ENCODE results near the gene HDAC10.
"Not testable (repeated sequence)": the region's sequence is repeated elsewhere in the genome, so short reads cannot be mapped to it uniquely, and the experiment has no call there.

Gene HDAC10

GRCh38 chr22:50285568-50286229 lies 34.6 kb upstream of the HDAC10 start:
- DNase-seq (ENCODE audit: low spot score), result no peak

- no peak for DNase-seq (ENCODE audit: low spot score)
Measured at GRCh38 chr22:50284479-50284878, 33.4 kb upstream of the HDAC10 start.

GRCh38 chr22:50283821-50284220 lies 32.8 kb upstream of the HDAC10 start:
- DNase-seq (ENCODE audit: low spot score), result no peak

GRCh38 chr22:50282361-50283155 lies 31.5 kb upstream of the HDAC10 start:
- no peak for DNase-seq (ENCODE audit: low spot score)

- no peak for DNase-seq (ENCODE audit: low spot score)
Measured at GRCh38 chr22:50281957-50282356, 30.9 kb upstream of the HDAC10 start.

- DNase-seq (ENCODE audit: low spot score), result no peak
Measured at GRCh38 chr22:50281384-50281760, 30.3 kb upstream of the HDAC10 start.

- DNase-seq (ENCODE audit: low spot score), result no peak
Measured at GRCh38 chr22:50280708-50281383, 29.8 kb upstream of the HDAC10 start.

GRCh38 chr22:50280022-50280707 lies 29.1 kb upstream of the HDAC10 start:
- no peak for DNase-seq (ENCODE audit: low spot score)

GRCh38 chr22:50278956-50279619 lies 28.0 kb upstream of the HDAC10 start:
- no peak for DNase-seq (ENCODE audit: low spot score)

GRCh38 chr22:50278461-50278860 lies 27.4 kb upstream of the HDAC10 start:
- DNase-seq (ENCODE audit: low spot score), result no peak

- DNase-seq (ENCODE audit: low spot score), result no peak
Measured at GRCh38 chr22:50277761-50278160, 26.7 kb upstream of the HDAC10 start.

- peak; percentile 39 for DNase-seq (ENCODE audit: low spot score)
Measured at GRCh38 chr22:50276143-50276542, 25.1 kb upstream of the HDAC10 start.

GRCh38 chr22:50275181-50276055 lies 24.4 kb upstream of the HDAC10 start:
- DNase-seq (ENCODE audit: low spot score), result no peak

- DNase-seq (ENCODE audit: low spot score), result no peak
Measured at GRCh38 chr22:50274771-50275170, 23.7 kb upstream of the HDAC10 start.

GRCh38 chr22:50274311-50274710 lies 23.2 kb upstream of the HDAC10 start:
- DNase-seq (ENCODE audit: low spot score), result peak; percentile 47

- not testable (repeated sequence) for DNase-seq (ENCODE audit: low spot score)
Measured at GRCh38 chr22:50273781-50274180, 22.7 kb upstream of the HDAC10 start.

- not testable (repeated sequence) for DNase-seq (ENCODE audit: low spot score)
Measured at GRCh38 chr22:50273352-50273751, 22.3 kb upstream of the HDAC10 start.

- DNase-seq (ENCODE audit: low spot score), result no peak
Measured at GRCh38 chr22:50272044-50272802, 21.2 kb upstream of the HDAC10 start.

GRCh38 chr22:50271519-50271970 lies 20.5 kb upstream of the HDAC10 start:
- DNase-seq (ENCODE audit: low spot score), result peak; percentile 48
